GM12878 (cell line): ENCODE measurements around the gene ST7. TPM values are rescaled to one million over a fixed set of nuclear protein-coding genes. Genes with fewer than 3 reads are reported as not detected.

Source experiments
- ATAC-seq: fragments of 200-7000 bp; cut with Tn5 transposase; 3 replicates; pipeline ENCODE4 v1.9.1; 2020; ENCODE audit warnings: mild to moderate bottlenecking, moderate library complexity
- BruUV-seq: library from RNA; stranded (reverse); fragments of 400-500 nt; replicated peaks from 2 replicates; lab custom pipeline; 2021; lab: Mats Ljungman, UMichigan
- CTCF ChIA-PET: fragments of 300-600 bp; sonication (Branson Sonifier 250); formaldehyde crosslinking; extraction: SDS; loops from one replicate; lab custom pipeline; 2021; ENCODE audit warnings: inconsistent platforms; lab: Yijun Ruan, JAX
- POLR2A ChIA-PET: fragments of 350-600 bp; formaldehyde crosslinking; extraction: SDS; loops from one replicate; lab custom pipeline; 2021; ENCODE audit warnings: inconsistent platforms; lab: Charles Lee
- RAD21 ChIA-PET: fragments of 300-600 bp; sonication (Branson Sonifier 250); formaldehyde crosslinking; loops from one replicate; lab custom pipeline; 2023; ENCODE audit warnings: antibody characterized with exemption; ENCODE audit not compliant: unreplicated experiment; lab: Charles Lee
- SMC1A ChIA-PET: fragments of 300-600 bp; sonication (Branson Sonifier 250); formaldehyde crosslinking; loops from one replicate; lab custom pipeline; 2023; ENCODE audit not compliant: unreplicated experiment, uncharacterized antibody; lab: Charles Lee
- DNase-seq: peaks from one replicate; pipeline ENCODE4 v3.0.0-alpha.2; 2011; ENCODE audit warnings: low read depth, low spot score
- FAIRE-seq: peaks from 3 replicates; lab custom pipeline; 2011; peaks lifted over from hg19 to GRCh38; lab: Jason Lieb, UNC
- H2AFZ ChIP-seq: 2 replicates; pipeline ENCODE4 v1.6.0; 2011; ENCODE audit warnings: low read depth, low read length, control low read depth; ENCODE audit not compliant: control insufficient read depth
- H3K27ac ChIP-seq: 2 replicates; pipeline ENCODE4 v1.5.1; 2011; ENCODE audit warnings: control low read depth; ENCODE audit not compliant: control insufficient read depth, insufficient read depth
- H3K27me3 ChIP-seq, 2 experiments: replicated peaks in 1 of 2; 2 replicates each; pipeline versions ENCODE4 v1.6.0 to v1.6.1; 2011; ENCODE audit warnings: low read length in 1 of 2; ENCODE audit not compliant: control insufficient read depth in 2 of 2, insufficient read depth in 2 of 2
- H3K36me3 ChIP-seq, 2 experiments: 2 replicates each; pipeline ENCODE4 v1.5.1; 2011; ENCODE audit warnings: low read length in 1 of 2; ENCODE audit not compliant: control insufficient read depth in 2 of 2, insufficient read depth in 2 of 2
- H3K4me1 ChIP-seq: 2 replicates; pipeline ENCODE4 v1.6.1; 2011; ENCODE audit warnings: mild to moderate bottlenecking, low read length, moderate library complexity, mixed read lengths; ENCODE audit not compliant: control insufficient read depth, insufficient read depth
- H3K4me2 ChIP-seq: 2 replicates; pipeline ENCODE4 v1.6.0; 2011; ENCODE audit warnings: control low read depth; ENCODE audit not compliant: control insufficient read depth, insufficient read depth
- H3K4me3 ChIP-seq: fragments of 200-600 bp; sonication (generic); 2 replicates; pipeline ENCODE4 v1.5.1; 2016
- H3K79me2 ChIP-seq: 2 replicates; pipeline ENCODE4 v1.6.0; 2011; ENCODE audit warnings: low read length; ENCODE audit not compliant: control insufficient read depth, insufficient read depth
- H3K9ac ChIP-seq: 2 replicates; pipeline ENCODE4 v1.8.0; 2011; ENCODE audit warnings: low read length, control low read depth, mixed read lengths; ENCODE audit not compliant: control insufficient read depth, insufficient read depth
- H3K9me3 ChIP-seq: replicated peaks from 3 replicates; pipeline ENCODE4 v1.5.1; 2011; ENCODE audit warnings: mild to moderate bottlenecking, low read length; ENCODE audit not compliant: control insufficient read depth, insufficient read depth
- H4K20me1 ChIP-seq: 2 replicates; pipeline ENCODE4 v1.6.0; 2011; ENCODE audit not compliant: control insufficient read depth, insufficient read depth
- BRCA1 ChIP-seq: IDR thresholded peaks from 2 replicates; pipeline ENCODE4 v1.6.1; 2011; ENCODE audit warnings: low read depth, low read length, improper control_type of control experiment
- CHD2 ChIP-seq: IDR thresholded peaks from 2 replicates; pipeline ENCODE4 v1.6.1; 2011; ENCODE audit warnings: low read depth, low read length, improper control_type of control experiment, borderline replicate concordance
- EZH2 ChIP-seq: IDR thresholded peaks from 2 replicates; pipeline ENCODE4 v1.6.1; 2012; ENCODE audit warnings: low read depth, mild to moderate bottlenecking, control low read depth, inconsistent platforms, low read length, borderline replicate concordance; ENCODE audit not compliant: control insufficient read depth
- FOXM1 ChIP-seq: IDR thresholded peaks from 2 replicates; pipeline ENCODE4 v1.6.1; 2012; ENCODE audit warnings: low read depth, mild to moderate bottlenecking, inconsistent platforms, low read length, moderate library complexity
- KLF5 ChIP-seq: fragments of 450-650 bp; IDR thresholded peaks from 2 replicates; pipeline ENCODE4 v1.6.1; 2014; ENCODE audit warnings: mild to moderate bottlenecking; ENCODE audit not compliant: partially characterized antibody
- NFYA ChIP-seq: IDR thresholded peaks from 2 replicates; pipeline ENCODE4 v1.6.1; 2011; ENCODE audit warnings: low read depth, mild to moderate bottlenecking, low read length, improper control_type of control experiment, borderline replicate concordance
- NR2C1 ChIP-seq: fragments of 450-650 bp; IDR thresholded peaks from 2 replicates; pipeline ENCODE4 v1.6.1; 2017; ENCODE audit warnings: antibody characterized with exemption, mild to moderate bottlenecking, moderate library complexity
- SREBF2 ChIP-seq: IDR thresholded peaks from 2 replicates; pipeline ENCODE4 v1.6.1; 2012; ENCODE audit warnings: mild to moderate bottlenecking, low read length
- STAT3 ChIP-seq: IDR thresholded peaks from 2 replicates; pipeline ENCODE4 v1.6.1; 2011; ENCODE audit warnings: low read depth, low read length, improper control_type of control experiment
- SUZ12 ChIP-seq: fragments of 200-600 bp; sonication (generic); IDR thresholded peaks from one replicate; pipeline ENCODE4 v1.6.1; 2018; ENCODE audit warnings: antibody characterized with exemption, mild to moderate bottlenecking; ENCODE audit not compliant: unreplicated experiment
- TARDBP ChIP-seq: IDR thresholded peaks from 2 replicates; pipeline ENCODE4 v1.6.1; 2016; ENCODE audit warnings: borderline replicate concordance
- WGBS: methylation state at CpG from one replicate; pipeline ENCODE4 v1.1.6; 2016; ENCODE audit warnings: low lambda C conversion rate; ENCODE audit not compliant: insufficient replicate concordance, insufficient coverage; ENCODE audit errors: missing lambda C conversion rate; 5-methylcytosine and 5-hydroxymethylcytosine counted together
- in situ Hi-C: fragments of 300-500 bp; cut with MboI; formaldehyde crosslinking; loops from 9 replicates; pipeline ENCODE4 v1.14.3; 2018; ENCODE audit warnings: mixed read lengths
- intact Hi-C: fragments of 100-400 bp; cut with micrococcal nuclease; formaldehyde crosslinking; loops from one replicate; pipeline ENCODE4 v1.14.2; 2022; ENCODE audit not compliant: unreplicated experiment
- polyA plus RNA-seq, 11 experiments: library from polyadenylated mRNA; depleted of rRNA in 4 of 11; unstranded in 6 of 11; stranded (reverse) in 5 of 11; fragments of >200 nt; fragmentation: Nextera tagmentation in 4 of 11; fragmentation: Illumina TruSeq in 1 of 11; extraction: Ambion mirVana in 4 of 11; extraction: Trizol in 1 of 11; gene quantifications; 1 replicate in 1 of 11; 2 replicates in 10 of 11; pipeline versions ENCODE4 v1.2.1 to v1.2.3, GENCODE V29; 2011 to 2016; ENCODE audit warnings: inconsistent platforms in 2 of 11, missing spikeins in 2 of 11, low read depth in 1 of 11
- total RNA-seq, 4 experiments: library from RNA; depleted of rRNA in 3 of 4; stranded (reverse); fragments of >200 nt in 3 of 4; fragmentation: Illumina TruSeq in 1 of 4; extraction: Trizol in 1 of 4; gene quantifications; 2 replicates each; pipeline versions ENCODE4 v1.2.1 to v1.2.3, GENCODE V29; 2013 to 2021
- TF ChIP-seq, protein P1 (sequence below): IDR thresholded peaks from 2 replicates; pipeline ENCODE4 v1.6.1; 2012; ENCODE audit warnings: improper control_type of control experiment, low read depth, low read length; ENCODE audit not compliant: insufficient replicate concordance
- TF ChIP-seq, protein P2 (sequence below): fragments of 450-650 bp; formaldehyde crosslinking; IDR thresholded peaks from 2 replicates; pipeline ENCODE4 v1.5.0; 2022; ENCODE audit warnings: mild to moderate bottlenecking, missing genetic modification characterization

ST7 gene
- total and polyA plus RNA-seq, 10 of the 15 experiments (the other 5 are each of a cell fraction or from before 2014, with no cell fraction given) = 27.7 to 76.4 (median 53.6) TPM

DNA sequence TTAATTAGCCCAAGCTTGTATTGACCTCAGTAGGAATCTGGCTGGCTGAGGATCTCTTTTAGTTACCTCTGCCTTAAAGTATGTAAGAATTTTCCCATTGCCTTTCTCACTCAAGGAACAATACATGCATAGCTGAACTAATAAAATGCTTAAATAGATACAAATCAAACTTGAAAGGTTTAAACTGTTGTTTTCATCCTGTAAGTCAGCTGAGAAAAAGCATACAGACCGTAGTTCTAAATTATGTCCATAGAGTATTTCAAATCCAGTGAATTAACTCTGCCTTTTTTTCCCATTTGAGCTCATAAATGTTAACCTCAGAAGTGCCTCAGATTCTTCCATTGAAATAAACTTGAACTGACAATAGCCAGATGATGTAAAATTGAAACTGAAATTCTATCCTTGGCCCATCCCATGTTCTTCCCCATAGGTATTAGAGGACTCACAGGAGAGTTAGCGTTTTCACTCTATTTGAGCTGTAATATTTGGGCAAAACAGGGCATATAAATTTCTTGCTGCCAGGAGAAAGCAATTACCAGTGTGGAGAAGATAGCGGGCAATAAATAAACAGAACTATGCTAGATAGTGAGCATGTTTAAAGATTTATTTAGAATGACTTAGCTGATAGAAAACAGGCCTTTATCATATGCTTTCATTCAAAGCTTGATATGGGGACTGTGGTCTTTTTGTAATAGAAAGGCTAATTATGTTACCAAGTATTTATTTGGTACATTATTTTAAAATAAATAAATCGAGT lies 205.8 kb downstream of the ST7 start:
- no peak for DNase-seq
- Histone ChIP-seq H3K4me1 (no peaks in the 10 kb centered on the region), H3K36me3 (peaks cover 2 to 6% of the 10 kb centered on the region in 2 experiments; a peak in 3 of 4 replicates), H3K27ac (no peak overlapping the region), H3K4me2 (no peak overlapping the region), H3K27me3 (no peaks in the 10 kb centered on the region), H3K9ac (no peak overlapping the region), H3K79me2 (no peaks in the 10 kb centered on the region), H3K9me3 (no peaks in the 10 kb centered on the region), H3K4me3 (no peak overlapping the region), H2AFZ (no peak overlapping the region), H4K20me1 (no peaks in the 10 kb centered on the region)
- ATAC-seq = no peak
- in situ Hi-C loops = no loop called here
- 86% methylated on average over 4 of the region's 4 CpGs for WGBS
- CTCF ChIA-PET = interaction anchor here (1.0 to 3.4 kb wide), 7 partner anchors 9 to 241 kb away, joined by 3 to 16 read pairs (median 4); no protein-coding TSS in a partner anchor
- POLR2A ChIA-PET = interaction anchor here (1.1 to 1.3 kb wide), 2 partner anchors 24 to 174 kb away, joined by 3 read pairs; no protein-coding TSS in a partner anchor
- FAIRE-seq = no peak
- RAD21 ChIA-PET = no interaction called here
- intact Hi-C loops = no loop called here
- TF ChIP-seq NR2C1 (no peak), FOXM1 (no peak), NFYA (no peak), BRCA1 (no peak), CHD2 (no peak), SUZ12 (no peak), EZH2 (no peak), KLF5 (no peak), SREBF2 (no peak), TARDBP (no peak), STAT3 (no peak)
- TF ChIP-seq, protein P1, sequence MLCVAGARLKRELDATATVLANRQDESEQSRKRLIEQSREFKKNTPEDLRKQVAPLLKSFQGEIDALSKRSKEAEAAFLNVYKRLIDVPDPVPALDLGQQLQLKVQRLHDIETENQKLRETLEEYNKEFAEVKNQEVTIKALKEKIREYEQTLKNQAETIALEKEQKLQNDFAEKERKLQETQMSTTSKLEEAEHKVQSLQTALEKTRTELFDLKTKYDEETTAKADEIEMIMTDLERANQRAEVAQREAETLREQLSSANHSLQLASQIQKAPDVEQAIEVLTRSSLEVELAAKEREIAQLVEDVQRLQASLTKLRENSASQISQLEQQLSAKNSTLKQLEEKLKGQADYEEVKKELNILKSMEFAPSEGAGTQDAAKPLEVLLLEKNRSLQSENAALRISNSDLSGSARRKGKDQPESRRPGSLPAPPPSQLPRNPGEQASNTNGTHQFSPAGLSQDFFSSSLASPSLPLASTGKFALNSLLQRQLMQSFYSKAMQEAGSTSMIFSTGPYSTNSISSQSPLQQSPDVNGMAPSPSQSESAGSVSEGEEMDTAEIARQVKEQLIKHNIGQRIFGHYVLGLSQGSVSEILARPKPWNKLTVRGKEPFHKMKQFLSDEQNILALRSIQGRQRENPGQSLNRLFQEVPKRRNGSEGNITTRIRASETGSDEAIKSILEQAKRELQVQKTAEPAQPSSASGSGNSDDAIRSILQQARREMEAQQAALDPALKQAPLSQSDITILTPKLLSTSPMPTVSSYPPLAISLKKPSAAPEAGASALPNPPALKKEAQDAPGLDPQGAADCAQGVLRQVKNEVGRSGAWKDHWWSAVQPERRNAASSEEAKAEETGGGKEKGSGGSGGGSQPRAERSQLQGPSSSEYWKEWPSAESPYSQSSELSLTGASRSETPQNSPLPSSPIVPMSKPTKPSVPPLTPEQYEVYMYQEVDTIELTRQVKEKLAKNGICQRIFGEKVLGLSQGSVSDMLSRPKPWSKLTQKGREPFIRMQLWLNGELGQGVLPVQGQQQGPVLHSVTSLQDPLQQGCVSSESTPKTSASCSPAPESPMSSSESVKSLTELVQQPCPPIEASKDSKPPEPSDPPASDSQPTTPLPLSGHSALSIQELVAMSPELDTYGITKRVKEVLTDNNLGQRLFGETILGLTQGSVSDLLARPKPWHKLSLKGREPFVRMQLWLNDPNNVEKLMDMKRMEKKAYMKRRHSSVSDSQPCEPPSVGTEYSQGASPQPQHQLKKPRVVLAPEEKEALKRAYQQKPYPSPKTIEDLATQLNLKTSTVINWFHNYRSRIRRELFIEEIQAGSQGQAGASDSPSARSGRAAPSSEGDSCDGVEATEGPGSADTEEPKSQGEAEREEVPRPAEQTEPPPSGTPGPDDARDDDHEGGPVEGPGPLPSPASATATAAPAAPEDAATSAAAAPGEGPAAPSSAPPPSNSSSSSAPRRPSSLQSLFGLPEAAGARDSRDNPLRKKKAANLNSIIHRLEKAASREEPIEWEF = no peak
- TF ChIP-seq, protein P2, sequence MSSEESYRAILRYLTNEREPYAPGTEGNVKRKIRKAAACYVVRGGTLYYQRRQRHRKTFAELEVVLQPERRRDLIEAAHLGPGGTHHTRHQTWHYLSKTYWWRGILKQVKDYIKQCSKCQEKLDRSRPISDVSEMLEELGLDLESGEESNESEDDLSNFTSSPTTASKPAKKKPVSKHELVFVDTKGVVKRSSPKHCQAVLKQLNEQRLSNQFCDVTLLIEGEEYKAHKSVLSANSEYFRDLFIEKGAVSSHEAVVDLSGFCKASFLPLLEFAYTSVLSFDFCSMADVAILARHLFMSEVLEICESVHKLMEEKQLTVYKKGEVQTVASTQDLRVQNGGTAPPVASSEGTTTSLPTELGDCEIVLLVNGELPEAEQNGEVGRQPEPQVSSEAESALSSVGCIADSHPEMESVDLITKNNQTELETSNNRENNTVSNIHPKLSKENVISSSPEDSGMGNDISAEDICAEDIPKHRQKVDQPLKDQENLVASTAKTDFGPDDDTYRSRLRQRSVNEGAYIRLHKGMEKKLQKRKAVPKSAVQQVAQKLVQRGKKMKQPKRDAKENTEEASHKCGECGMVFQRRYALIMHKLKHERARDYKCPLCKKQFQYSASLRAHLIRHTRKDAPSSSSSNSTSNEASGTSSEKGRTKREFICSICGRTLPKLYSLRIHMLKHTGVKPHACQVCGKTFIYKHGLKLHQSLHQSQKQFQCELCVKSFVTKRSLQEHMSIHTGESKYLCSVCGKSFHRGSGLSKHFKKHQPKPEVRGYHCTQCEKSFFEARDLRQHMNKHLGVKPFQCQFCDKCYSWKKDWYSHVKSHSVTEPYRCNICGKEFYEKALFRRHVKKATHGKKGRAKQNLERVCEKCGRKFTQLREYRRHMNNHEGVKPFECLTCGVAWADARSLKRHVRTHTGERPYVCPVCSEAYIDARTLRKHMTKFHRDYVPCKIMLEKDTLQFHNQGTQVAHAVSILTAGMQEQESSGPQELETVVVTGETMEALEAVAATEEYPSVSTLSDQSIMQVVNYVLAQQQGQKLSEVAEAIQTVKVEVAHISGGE = no peak
- SMC1A ChIA-PET = interaction anchor here (0.6 to 1.6 kb wide), 7 partner anchors 9 to 212 kb away, joined by 3 to 5 read pairs (median 3); no protein-coding TSS in a partner anchor
- no TSS peak for BruUV-seq
